SK-MEL-5 (cell line): Measurements from ENCODE around the gene NIPAL1. TPM values are rescaled to one million over a fixed set of nuclear protein-coding genes. Genes with fewer than 3 reads are reported as not detected.

Source experiments
- DNase-seq: peaks from one replicate; pipeline ENCODE4 v3.0.0-alpha.2; 2016; ENCODE audit warnings: low read depth, low spot score
- in situ Hi-C: cut with HindIII; loops from 2 replicates; pipeline ENCODE4 v1.10.0; 2016; ENCODE audit warnings: low sequenced_read_pairs, high pct_unique_total_duplicates, low pct_unique_long_range_greater_than_20kb
- total RNA-seq: library from RNA; depleted of rRNA; stranded (reverse); fragments of >200 nt; shearing (Covaris generic); gene quantifications from 2 replicates; pipeline ENCODE4 v1.2.3, GENCODE V29; 2014; rRNA removed

Gene NIPAL1
- total RNA-seq, 1 experiment from 2014 or later = 0.13 TPM

DNA sequence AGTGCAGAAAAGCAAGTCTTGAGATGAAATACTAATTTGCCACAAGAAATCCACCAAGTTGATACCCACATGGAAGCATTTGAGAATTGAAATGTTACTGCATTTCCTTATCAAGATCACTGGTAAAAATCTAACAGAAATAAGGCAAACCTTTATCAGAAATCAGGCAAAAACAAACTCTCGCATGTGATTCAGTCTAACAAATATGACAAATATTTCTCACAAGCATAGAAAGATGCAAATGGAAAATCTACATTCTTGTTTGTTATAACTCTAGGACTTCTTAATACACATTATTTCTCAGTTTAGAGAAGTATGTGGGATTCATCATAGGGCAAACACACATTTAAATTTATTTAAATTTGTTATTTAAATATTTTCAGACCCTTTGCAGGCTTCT, 64.6 kb downstream of the NIPAL1 start:
- DNase-seq = no peak
- in situ Hi-C loops = no loop called here

DNA sequence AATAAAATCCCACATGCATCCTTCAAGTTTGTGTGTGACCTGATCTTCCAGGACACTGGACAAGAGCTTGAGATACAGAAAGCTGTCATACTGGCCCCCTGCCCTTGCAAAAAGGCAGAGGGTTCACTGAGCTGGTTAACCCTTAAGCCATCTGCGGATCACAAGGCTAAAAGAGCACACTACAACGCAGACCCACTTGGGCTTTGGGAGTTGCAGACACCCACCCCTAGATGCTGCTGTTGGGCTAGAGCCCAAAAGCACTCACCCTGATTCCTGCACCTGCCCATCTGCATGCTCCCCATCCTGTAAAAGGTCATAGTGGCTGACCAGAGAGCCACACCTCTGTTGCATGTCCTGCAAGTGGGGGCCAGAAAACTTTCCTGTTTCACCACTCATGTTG, 66.4 kb downstream of the NIPAL1 start:
- DNase-seq = no peak
- in situ Hi-C loops = no loop called here

DNA sequence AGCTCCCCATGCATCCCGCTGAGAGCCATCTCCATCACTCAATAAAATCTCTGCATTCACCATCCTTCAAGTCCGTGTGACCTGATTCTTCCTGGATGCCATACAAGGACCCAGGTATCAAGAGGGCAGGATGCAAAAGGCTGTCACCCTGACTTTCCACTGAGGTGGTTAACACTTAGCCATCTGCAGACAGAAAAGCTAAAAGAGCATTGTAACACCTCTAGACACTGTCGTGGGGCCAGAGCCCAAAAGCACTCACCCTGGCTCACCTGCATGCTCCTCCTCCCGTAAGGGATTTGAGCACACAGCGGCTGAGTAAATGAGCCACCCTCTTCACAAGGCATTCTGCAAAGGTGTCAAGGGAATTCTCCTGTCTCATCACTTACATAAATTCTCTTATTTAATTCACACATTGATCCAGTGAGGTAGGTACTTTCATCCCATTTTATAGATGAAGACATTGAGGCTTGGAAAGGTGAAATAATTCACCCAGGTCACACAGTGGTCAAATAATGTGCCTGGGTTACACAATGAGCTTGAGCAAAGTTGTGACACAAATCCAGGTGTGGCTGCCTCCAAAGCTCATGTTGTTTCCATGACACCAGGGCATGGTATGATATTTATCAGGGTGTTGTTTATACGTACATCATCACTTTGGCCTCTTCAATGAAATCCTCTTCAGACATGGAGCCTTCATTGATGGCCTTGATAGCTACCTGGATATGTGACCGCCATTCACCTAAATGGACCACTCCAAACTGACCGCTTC, 69.4 kb downstream of the NIPAL1 start:
- no peak for DNase-seq
- in situ Hi-C loops = no loop called here

Other genes with a start within 250 kb of the NIPAL1 start
- 0.03 TPM in 1 of 2 replicates, not detected in the other for gene CORIN, start 178.7 kb upstream of the NIPAL1 start, total RNA-seq
- 4.3 and 5.9 TPM in 2 replicates for gene NFXL1, start 102.2 kb upstream of the NIPAL1 start, total RNA-seq
- gene CNGA1, start 91 bp upstream of the NIPAL1 start, total RNA-seq = 0.05 and 0.35 TPM in 2 replicates
- 0.13 TPM in 1 of 2 replicates, not detected in the other for gene TXK, start 117.5 kb downstream of the NIPAL1 start, total RNA-seq